Glutamatergic neuron (in vitro differentiated cells): ENCODE results near the gene DHH. TPM values are rescaled to one million over a fixed set of nuclear protein-coding genes. Genes with fewer than 3 reads are reported as not detected.

Experiments used
- DNase-seq: peaks from one replicate; pipeline ENCODE4 v3.0.0; 2022
- H3K27ac Mint-ChIP-seq: one replicate; pipeline ENCODE4 v1.8.0; 2020; ENCODE audit warnings: mild to moderate bottlenecking, mixed read lengths, inconsistent platforms; ENCODE audit not compliant: unreplicated experiment
- H3K27me3 Mint-ChIP-seq: one replicate; pipeline ENCODE4 v1.8.0; 2020; ENCODE audit warnings: mild to moderate bottlenecking, moderate library complexity, mixed read lengths, inconsistent platforms; ENCODE audit not compliant: unreplicated experiment
- H3K36me3 Mint-ChIP-seq: one replicate; pipeline ENCODE4 v1.8.0; 2020; ENCODE audit warnings: mild to moderate bottlenecking, mixed read lengths, inconsistent platforms; ENCODE audit not compliant: unreplicated experiment
- H3K4me1 Mint-ChIP-seq: one replicate; pipeline ENCODE4 v1.8.0; 2020; ENCODE audit warnings: mild to moderate bottlenecking, low read depth, mixed read lengths, inconsistent platforms; ENCODE audit not compliant: unreplicated experiment
- H3K4me3 Mint-ChIP-seq: one replicate; pipeline ENCODE4 v1.8.0; 2020; ENCODE audit warnings: mild to moderate bottlenecking, mixed read lengths, inconsistent platforms; ENCODE audit not compliant: unreplicated experiment
- H3K9me3 Mint-ChIP-seq: one replicate; pipeline ENCODE4 v1.8.0; 2020; ENCODE audit warnings: mild to moderate bottlenecking, moderate library complexity, mixed read lengths, inconsistent platforms; ENCODE audit not compliant: unreplicated experiment
- total RNA-seq: library from RNA; stranded (reverse); fragmentation: NEBNext Ultra II Directional; extraction: Animal tissue kit (Norgen Biotek cat#: 25700); gene quantifications from one replicate; pipeline ENCODE4 v1.2.1, GENCODE V29; 2021; ENCODE audit not compliant: unreplicated experiment
- TF ChIP-seq, protein P1 (sequence below): fragments of 200-600 bp; sonication (generic); IDR thresholded peaks from one replicate; pipeline ENCODE4 v1.5.0; 2021; ENCODE audit not compliant: partially characterized antibody, unreplicated experiment

Gene DHH
- total RNA-seq, 1 donor from 2014 or later = 1.2 TPM

- Mint-ChIP-seq H3K4me1 (peaks cover 18% of the 10 kb centered on the region), H3K4me3 (no peak overlapping the region), H3K27me3 (peaks cover 2% of the 10 kb centered on the region), H3K9me3 (peaks cover 13% of the 10 kb centered on the region), H3K27ac (no peak overlapping the region), H3K36me3 (peaks cover 4% of the 10 kb centered on the region)
- no peak for DNase-seq
- TF ChIP-seq, protein P1, sequence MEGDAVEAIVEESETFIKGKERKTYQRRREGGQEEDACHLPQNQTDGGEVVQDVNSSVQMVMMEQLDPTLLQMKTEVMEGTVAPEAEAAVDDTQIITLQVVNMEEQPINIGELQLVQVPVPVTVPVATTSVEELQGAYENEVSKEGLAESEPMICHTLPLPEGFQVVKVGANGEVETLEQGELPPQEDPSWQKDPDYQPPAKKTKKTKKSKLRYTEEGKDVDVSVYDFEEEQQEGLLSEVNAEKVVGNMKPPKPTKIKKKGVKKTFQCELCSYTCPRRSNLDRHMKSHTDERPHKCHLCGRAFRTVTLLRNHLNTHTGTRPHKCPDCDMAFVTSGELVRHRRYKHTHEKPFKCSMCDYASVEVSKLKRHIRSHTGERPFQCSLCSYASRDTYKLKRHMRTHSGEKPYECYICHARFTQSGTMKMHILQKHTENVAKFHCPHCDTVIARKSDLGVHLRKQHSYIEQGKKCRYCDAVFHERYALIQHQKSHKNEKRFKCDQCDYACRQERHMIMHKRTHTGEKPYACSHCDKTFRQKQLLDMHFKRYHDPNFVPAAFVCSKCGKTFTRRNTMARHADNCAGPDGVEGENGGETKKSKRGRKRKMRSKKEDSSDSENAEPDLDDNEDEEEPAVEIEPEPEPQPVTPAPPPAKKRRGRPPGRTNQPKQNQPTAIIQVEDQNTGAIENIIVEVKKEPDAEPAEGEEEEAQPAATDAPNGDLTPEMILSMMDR = no peak
These were observed 39.0 kb upstream of the DHH start for GRCh38 chr12:49133590-49133989.

DNA sequence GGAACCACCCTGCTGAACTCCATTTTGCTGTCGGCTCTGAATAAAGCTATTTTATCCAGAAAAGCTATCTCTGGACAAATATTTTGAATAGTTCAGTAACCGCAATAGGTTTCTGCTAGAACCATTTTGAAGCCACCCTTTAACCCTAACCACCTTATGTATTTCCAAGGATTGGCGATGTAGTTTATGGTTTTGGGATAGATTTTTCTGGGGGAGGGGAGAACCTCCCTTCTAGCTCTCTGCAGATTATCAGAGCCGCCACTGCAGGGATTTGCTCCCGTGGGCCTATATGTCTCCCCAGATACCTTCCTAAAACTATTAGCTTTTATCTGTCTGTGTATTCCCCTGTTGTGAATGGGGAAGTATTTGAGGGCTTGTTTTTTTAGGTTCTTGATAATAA is 38.4 kb upstream of the DHH start:
- Mint-ChIP-seq H3K4me3 (no peak overlapping the region), H3K27me3 (peaks cover 2% of the 10 kb centered on the region), H3K9me3 (peaks cover 13% of the 10 kb centered on the region), H3K36me3 (peaks cover 4% of the 10 kb centered on the region), H3K27ac (no peak overlapping the region), H3K4me1 (peaks cover 14% of the 10 kb centered on the region)
- TF ChIP-seq, protein P1 = no peak
- no peak for DNase-seq

GRCh38 chr12:49131894-49132461 is 37.4 kb upstream of the DHH start:
- Mint-ChIP-seq H3K27me3 (peaks cover 7% of the 10 kb centered on the region), H3K4me1 (peaks cover 15% of the 10 kb centered on the region), H3K9me3 (peaks cover 16% of the 10 kb centered on the region), H3K4me3 (peak overlapping the region; percentile 86), H3K27ac (no peak overlapping the region), H3K36me3 (peaks cover 7% of the 10 kb centered on the region)
- TF ChIP-seq, protein P1 = no peak
- DNase-seq = no peak

GRCh38 chr12:49131051-49131893 is 36.7 kb upstream of the DHH start, which contains the start of gene TUBA1B:
Gene TUBA1B, minus strand, starts transcription at chr12:49131395. Its CDS starts 95 bp downstream, at chr12:49131300.
- Mint-ChIP-seq H3K36me3 (peaks cover 10% of the 10 kb centered on the region), H3K27me3 (peaks cover 8% of the 10 kb centered on the region), H3K4me1 (peaks cover 15% of the 10 kb centered on the region), H3K4me3 (peak within 1 kb of the TSS; percentile 95), H3K9me3 (peaks cover 17% of the 10 kb centered on the region), H3K27ac (peak within 1 kb of the TSS; percentile 90)
- peak; percentile 90 for DNase-seq
- TF ChIP-seq, protein P1 = no peak
